Esophagus squamous epithelium (tissue), 4 donors: ENCODE measurements around the gene GALNTL6.

Experiments used
- CTCF ChIP-seq, 6 experiments: fragments of 450-650 bp in 4 of 6; fragments of 200-600 bp in 2 of 6; sonication (generic) in 2 of 6; IDR thresholded peaks; one replicate each; pipeline ENCODE4 v1.5.1; 2016 to 2019; ENCODE audit warnings: antibody characterized with exemption in 6 of 6, mild to moderate bottlenecking in 4 of 6, moderate library complexity in 4 of 6
- POLR2A ChIP-seq, 4 donors: fragments of 450-650 bp; IDR thresholded peaks; one replicate each; pipeline ENCODE4 v1.6.1; 2017; ENCODE audit warnings: antibody characterized with exemption in 4 of 4, mild to moderate bottlenecking in 4 of 4, moderate library complexity in 3 of 4

GRCh38 chr4:172225457-172225856 is 412.3 kb downstream of the GALNTL6 start:
- no peak for TF ChIP-seq CTCF (IDR thresholded peaks at IDR 0.05)
- no peak for TF ChIP-seq POLR2A (IDR thresholded peaks at IDR 0.05)
